NCI-H82 (cell line): ENCODE measurements around the gene SPATA25.
A peak's percentile ranks its signal among the peaks of the same experiment; 100 is the strongest.
"Not testable (repeated sequence)": the region's sequence is repeated elsewhere in the genome, so short reads cannot be mapped to it uniquely, and the experiment has no call there.

Source experiments
- DNase-seq: peaks from one replicate; lab custom pipeline; 2025; lab: John Stamatoyannopoulos, UW

SPATA25 gene

DNA sequence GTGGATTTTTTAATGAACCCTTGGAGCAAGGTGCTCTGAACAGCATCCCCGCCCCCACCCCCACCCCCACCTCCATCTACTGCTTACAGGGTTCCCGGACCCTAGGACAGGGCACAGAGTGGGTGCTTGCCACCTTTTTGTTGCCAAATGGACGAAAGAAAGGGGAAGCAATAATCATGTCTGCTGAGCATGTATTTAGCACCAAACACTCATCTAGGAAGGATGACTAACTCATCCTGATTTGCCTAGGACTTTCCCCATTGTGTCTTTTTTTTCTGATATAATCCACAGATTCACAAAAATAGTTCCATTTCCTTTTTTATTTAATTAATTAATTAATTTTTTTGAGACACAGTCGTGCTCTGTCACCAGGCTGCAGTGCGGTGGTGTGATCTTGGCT, 25.7 kb upstream of the SPATA25 start:
- DNase-seq = no peak

GRCh38 chr20:45912344-45912682, 24.9 kb upstream of the SPATA25 start:
- DNase-seq = no peak

DNA sequence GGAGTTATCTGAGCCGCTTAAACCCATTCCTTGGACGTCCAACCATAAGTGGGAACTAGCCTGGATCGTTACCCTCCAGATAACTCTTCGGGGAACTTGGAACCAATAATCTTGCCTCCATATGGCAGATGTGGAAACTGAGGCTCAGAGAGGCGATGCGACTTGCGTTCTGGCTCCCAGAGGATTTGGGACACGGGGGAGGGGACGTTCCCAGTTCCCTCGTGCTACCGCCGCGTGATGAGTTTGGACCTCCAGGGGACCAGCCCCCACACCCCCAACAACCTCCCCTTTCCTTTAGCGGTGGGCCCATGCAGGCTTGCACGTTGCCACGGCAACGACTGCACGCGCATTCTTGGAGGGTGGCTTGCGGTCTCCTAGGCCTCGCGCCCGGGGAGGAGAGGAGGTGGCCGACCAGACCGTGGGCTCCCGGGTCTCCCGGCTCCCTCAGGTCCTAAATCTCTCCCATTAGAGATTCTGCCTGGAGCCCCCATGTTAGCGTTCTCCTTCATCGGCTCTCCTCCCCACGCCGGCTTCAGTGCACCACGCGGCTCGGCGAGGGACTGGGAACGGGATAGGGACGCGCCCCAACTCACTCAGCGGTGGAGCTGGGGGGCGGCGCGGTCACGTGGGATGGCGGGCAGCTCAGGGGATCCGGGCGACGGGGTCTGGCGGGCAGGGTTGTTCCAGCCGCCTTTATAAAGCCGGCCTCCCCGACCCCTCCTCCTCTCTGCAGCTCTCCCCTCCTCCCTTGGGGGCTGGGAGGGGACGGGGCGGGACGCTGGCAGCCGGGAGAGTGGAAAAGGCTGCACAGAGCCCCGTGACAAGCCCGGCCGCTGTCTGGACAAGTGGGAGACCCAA, 24.3 kb upstream of the SPATA25 start, which contains the start of gene PLTP:
TSS of gene PLTP (minus strand) at position 670 of the 858 bp plus-strand sequence. CDS start 703 bp downstream, outside the sequence.
- peak; percentile 90 for DNase-seq

- DNase-seq = peak; percentile 100
These were observed 23.5 kb upstream of the SPATA25 start for GRCh38 chr20:45910670-45911485.

DNA sequence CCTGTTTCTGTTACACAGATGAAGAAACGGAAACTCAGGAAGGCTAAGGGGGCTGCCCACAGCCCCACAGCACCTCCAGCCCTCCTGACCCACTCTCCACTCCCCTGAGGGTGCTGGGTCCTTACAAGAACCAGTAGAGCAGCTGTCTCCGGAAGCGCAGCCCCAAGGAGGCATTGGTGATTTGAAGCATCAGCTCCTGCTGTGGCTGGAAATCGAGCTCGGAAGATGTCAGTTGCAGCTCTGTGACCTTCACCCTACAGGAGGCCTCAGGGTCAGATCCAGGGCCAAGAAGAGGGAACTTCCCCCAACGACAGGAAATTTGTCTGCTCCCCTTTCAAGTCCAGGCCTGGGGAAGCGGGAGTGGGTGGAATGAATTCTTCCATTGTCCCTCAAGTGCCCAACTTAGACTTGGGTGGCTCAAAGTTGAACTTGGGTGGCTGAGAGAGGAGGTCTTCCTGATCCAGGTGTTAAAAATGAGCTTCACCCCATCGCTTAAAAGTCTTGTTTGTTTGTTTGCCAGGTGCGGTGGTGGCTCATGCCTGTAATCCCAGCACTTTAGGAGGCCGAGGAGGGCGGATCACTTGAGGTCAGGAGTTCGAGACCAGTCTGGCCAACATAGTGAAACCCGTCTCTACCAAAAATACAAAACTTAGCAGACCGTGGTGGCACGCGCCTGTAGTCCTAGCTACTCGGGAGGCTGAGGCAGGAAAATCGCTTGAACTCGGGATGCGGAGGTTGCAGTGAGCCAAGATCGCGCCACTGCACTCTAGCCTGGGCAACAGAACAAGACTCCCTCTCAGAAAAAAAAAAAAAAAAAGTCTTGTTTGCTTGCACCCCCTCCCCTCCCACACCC, 22.6 kb upstream of the SPATA25 start:
- no peak for DNase-seq

DNA sequence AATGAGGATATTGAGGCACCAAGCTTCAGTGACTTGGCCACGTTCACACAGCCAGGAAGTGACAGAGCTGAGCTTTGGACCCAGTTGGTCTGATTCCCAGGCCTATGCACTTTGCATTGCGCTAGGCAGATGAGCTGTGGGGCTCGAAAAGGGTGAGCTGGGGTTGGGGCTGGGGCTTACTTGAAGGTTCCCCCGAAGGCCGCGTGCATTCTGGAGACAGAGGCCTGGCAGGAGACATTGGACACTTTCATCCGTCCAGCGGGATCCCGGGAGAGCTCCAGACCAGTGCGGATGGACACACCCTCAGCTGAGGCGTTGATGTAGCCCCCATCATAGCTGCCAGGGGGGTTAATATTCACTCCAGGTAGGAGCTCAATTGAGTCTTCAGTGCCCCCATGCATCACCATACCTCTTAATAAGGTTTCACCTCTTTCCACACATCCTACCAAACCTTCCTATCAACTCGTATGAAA, 21.9 kb upstream of the SPATA25 start:
- no peak for DNase-seq

DNA sequence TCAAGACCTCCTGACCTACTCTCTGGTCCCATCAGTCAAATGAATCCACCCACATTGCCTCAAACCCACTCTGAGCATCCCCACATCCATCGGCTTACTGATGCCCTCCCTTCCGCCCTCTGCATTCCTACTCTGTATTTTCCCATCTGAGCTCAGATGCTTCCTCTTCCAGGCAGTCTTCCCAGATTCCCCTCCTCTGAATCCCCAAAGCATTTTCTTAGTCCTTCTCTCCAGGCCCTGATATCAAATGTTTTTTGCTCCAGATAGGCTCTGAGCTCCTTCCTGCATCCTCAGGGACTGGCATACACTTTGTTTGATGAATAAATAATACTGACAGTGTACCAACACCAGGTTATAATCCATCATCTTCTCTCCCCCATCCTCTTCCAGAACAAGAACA, 20.7 kb upstream of the SPATA25 start:
- no peak for DNase-seq

- DNase-seq = no peak
These were observed 20.0 kb upstream of the SPATA25 start for GRCh38 chr20:45907219-45907948.

DNA sequence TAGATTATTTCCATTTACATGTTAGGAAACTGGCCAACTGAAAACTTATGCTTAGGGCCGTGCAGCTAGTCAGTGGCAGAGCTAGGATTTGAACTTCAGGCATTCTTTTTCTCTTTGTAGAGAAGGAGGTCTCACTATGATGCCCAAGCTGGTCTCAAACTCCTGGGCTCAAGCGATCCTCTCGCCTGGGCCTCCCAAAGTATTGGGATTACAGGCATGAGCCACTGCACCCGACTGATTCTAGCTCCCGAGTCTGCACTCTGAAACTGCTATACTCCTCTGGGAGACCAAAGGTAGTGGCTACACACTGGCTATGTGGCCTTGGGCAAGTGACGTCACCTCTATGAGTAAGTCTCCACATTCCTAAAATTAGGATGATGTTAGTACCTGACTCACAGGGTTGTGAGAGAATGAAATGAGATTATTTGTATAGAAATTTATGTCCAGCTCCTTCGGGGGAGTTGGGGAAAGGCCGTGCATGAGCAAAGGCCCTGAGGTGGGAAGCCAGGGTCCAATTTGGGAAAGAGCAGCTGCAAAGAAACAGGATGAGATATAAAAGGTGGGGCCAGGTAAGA, 18.2 kb upstream of the SPATA25 start:
- DNase-seq = no peak

- DNase-seq = no peak
These were observed 17.4 kb upstream of the SPATA25 start for GRCh38 chr20:45904583-45905504.

DNA sequence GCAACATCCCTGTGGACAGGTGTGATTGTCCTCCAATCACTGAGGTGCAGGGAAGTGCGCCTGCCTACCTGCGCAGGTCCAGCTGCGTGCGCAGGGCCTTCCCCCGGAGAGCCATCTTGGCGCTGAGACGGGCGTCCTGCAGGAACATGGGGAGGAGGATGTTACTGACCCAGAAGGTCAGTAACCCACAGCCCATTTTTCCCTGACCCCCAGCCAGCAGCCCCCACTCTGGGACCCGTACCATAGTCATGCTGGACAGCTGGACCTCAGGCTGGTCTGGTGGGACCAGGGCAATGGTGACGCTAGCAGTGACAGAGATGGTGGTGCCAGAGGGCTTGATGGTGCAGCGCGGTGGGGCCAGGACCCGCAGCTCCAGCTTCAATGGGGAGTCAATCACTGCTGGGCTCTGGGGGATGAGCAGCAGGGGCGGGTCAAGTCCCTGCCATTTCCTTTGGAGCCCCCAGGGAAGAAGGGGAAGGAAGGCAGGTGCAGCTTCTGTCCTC, 14.8 kb upstream of the SPATA25 start:
- DNase-seq = no peak

GRCh38 chr20:45901332-45901731, 13.9 kb upstream of the SPATA25 start:
- not testable (repeated sequence) for DNase-seq

DNA sequence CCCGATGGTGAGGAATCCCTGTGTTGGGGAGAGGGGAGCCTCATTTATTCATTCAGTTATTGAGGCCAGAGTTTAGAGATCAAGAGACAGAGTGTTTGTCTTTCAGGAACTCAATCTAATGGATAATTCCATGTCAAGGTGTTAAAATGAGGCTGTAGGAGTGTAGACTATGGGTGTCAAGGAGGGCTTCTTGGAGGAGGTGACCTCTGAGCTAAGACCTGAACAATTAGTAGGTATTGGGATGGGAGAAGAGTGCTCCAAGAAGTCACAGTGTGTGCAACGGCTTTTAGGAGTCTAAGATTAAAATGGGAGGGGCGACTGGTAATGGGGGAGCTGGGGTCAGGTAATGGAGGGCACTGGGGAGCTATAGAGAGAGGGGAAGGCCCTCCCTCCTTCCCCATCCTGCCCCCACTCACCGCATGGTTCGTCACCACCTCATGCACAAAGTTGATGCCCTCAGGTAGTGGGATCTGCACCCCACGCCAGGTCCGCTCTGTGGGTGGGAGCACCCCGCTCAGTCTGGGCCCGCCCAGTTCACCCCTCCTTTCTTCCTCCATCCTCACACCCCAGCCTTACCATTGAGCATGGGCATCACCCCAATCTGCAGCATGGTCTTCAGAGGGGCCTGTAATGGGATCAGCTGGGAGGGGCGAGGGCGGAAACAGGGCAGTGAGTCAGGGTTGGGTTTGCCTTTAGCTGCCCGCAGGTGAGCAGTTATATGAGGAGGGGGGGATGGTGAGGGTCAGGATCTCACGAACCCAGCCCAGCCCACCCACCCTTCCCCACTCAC, 11.8 kb upstream of the SPATA25 start:
- DNase-seq = no peak

DNA sequence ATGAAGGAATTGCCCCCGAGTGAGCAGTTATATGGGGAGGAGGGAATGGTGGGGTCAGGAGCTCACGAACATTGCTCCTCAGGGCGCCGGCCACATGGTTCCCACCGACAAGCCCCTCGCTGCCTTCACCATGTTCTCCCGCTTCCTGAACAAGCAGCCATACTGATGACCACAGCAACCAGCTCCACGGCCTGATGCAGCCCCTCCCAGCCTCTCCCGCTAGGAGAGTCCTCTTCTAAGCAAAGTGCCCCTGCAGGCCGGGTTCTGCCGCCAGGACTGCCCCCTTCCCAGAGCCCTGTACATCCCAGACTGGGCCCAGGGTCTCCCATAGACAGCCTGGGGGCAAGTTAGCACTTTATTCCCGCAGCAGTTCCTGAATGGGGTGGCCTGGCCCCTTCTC, 10.9 kb upstream of the SPATA25 start:
- no peak for DNase-seq

- DNase-seq = no peak
These were observed 10.3 kb upstream of the SPATA25 start for GRCh38 chr20:45897692-45898091.

- no peak for DNase-seq
These were observed 9.9 kb upstream of the SPATA25 start for GRCh38 chr20:45897289-45897688.

- DNase-seq = no peak
These were observed 9.3 kb upstream of the SPATA25 start for GRCh38 chr20:45896641-45897161.

DNA sequence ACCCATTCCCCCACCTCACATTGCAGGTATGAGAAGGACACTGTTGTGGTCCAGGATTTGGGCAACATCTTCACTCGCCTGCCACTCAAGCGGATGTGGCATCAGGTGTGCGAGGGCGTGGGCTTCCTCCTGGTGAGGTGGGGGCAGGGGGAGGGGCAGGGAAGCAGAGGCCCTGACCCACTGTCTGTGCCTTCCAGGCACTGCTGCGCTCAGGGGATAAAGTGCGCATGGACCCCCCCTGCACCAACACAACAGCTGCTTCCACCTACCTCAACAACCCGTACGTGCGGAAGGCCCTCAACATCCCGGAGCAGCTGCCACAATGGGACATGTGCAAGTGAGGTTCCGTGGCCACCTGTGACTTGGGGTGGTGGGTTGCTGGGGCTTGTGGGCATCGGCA, 7.4 kb upstream of the SPATA25 start:
- no peak for DNase-seq

GRCh38 chr20:45893831-45894230, 6.4 kb upstream of the SPATA25 start:
- DNase-seq = no peak
